ENCODE measurements around the gene CLC.
"Not testable (repeated sequence)": the region's sequence is repeated elsewhere in the genome, so short reads cannot be mapped to it uniquely, and the experiment has no call there.

CLC gene

DNA sequence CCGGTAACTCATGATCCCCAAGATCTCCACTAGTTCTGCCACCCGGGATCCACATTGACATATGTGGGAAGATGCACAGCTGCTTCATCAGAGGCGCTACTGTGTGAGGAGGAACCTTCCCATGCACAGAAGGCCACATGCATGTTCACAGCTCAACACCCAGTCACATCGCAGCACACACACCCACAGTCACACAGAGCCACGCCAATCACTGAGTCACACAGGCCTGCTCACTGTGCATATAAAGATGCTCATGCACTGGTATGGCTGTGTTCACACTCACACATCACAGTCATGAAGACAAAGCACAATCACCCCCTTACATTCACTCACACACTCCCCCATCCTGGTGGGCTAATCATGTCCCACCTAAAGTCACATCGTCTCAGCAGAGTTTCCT lies 9.8 kb downstream of the CLC start:
- no peak for DNase-seq

DNA sequence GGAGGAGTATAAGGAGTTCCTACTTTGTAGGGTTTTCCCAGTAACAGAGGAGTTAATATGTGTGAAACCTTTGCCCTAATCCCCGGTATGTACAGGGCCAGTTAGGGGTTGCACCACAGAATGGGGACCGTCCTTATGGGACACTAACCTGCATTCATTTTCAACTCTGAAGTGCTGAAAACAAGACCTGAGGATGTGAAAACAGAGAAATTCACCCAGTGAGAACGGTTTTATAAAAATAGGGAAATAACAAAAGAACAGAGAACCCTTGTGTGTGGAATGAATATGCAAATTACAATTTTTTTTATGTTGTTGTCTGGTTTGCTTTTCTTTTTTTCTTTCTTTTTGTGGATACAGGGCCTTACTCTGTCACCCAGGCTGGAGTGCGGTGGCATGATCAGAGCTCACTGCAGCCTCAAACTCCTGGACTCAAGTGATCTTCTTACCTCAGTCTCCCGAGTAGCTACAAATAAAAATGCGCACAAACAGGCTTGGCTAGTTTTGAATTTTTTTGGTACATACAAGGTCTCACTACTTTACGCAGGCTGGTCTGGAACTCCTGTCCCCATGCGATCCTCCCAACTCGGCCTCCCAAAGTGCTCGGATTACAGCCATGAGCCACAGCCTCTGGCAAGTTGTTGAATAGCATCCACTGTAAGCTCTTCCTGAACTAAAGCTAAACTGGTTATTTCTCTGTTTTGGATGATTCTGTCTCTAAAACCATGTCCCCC lies 10.6 kb downstream of the CLC start:
- no peak for DNase-seq

DNA sequence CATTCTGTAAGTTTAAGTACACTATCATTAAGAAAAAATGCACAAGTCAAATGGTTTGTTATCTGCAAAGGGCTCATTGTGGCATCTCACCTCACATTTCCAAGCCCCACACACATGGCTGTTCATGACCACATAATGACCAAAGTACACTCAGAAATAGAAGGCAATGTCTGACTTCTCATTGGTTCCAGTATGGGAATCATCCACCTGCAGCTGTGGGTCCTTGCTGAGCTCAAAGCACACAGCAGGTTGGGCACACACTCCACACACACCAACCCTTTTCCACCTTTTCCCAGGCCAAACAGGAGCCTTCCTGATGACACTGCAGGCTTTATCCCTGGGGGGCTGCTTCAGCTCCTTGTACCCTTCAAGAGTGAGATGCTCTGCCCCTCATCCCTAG lies 11.8 kb downstream of the CLC start:
- DNase-seq: no peak

DNA sequence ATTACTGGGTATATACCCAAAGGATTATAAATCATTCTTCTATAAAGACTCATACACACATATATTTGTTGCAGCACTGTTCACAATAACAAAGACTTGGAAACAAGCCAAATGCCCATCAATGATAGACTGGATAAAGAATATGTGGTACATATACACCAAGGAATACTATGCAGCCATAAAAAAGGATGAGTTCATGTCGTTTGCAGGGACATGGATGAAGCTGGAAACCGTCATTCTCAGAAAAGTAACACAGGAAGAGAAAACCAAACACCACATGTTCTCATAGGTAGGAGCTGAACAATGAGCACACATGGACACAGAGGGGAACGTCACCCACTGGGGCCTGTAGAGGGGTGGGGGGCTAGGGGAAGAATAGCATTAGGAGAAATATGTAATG lies 17.7 kb downstream of the CLC start:
- not testable (repeated sequence) for DNase-seq

DNA sequence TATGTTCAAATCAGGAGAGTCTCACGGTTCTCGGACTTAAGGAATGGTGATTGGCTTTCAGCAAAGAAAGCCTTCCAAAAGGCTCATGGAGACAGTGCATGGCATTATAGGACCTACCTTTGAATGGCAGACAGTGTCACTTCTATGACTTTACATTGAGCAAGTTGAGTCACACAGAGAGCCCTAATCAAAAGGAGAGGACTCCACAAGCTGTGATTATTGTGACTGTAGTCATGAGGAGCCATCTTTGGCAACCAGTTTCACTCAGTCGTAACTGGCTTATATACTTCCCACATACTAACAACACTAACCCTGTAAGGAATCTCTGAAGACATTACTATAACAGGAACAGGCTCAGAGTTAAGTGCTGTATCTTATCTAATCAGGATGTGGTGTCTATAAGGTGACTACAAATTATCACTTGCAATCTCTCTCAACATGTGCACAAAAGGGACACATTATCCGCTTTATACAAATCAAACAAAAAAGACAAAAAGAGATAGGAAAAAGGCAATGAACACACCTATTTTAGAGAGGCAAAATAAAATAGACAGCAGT lies 27.4 kb downstream of the CLC start:
- DNase-seq: no peak

DNA sequence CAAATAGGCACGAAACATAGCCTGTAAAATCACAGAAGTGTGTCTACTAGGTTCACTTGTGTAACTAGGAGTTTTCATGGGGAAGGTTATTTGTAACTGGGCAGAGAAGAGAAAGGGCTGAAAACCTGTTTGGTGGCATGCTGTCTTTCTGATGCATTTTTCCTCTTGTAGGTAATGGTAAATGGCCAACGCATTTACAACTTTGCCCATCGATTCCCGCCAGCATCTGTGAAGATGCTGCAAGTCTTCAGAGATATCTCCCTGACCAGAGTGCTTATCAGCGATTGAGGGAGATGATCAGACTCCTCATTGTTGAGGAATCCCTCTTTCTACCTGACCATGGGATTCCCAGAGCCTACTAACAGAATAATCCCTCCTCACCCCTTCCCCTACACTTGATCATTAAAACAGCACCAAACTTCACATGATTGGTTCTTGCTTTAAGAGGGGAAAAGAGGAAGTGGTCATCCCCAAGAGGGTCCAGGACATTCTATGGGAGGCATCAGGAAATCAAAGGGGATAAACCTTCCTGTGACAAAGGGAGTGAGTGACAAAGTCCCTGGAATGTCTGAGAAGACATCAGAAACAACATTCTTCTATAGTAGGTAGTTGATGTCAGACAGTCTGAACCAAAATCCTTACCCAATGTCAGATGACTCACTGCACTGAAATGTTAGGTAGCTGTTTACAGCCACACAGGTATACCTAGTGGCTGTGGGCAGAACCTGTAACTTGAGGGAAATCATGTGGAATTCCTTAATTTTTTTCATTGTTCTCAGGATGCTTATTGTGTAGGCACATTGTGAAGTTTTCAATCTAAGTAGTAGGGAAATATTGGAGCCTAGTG lies 28.6 kb downstream of the CLC start:
- no peak for DNase-seq

DNA sequence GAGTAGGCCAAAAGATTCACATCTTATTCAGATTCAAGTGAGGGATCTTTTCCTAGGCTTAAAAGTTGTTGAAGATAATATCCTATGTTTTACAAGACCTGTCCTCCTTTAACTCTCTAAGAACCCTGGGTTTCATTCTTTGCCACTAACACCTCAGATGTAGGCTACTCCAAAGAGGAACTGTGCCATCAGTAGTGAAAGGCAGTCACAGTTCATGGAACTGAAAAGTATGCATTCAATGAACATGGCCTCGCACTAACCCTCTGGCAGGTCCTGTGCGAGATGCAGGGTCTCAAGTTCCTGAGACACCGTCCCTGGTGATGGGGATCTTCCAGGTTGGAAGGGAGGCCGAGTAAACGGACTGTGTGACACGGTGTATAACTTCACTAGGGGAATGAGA lies 29.2 kb downstream of the CLC start:
- no peak for DNase-seq

DNA sequence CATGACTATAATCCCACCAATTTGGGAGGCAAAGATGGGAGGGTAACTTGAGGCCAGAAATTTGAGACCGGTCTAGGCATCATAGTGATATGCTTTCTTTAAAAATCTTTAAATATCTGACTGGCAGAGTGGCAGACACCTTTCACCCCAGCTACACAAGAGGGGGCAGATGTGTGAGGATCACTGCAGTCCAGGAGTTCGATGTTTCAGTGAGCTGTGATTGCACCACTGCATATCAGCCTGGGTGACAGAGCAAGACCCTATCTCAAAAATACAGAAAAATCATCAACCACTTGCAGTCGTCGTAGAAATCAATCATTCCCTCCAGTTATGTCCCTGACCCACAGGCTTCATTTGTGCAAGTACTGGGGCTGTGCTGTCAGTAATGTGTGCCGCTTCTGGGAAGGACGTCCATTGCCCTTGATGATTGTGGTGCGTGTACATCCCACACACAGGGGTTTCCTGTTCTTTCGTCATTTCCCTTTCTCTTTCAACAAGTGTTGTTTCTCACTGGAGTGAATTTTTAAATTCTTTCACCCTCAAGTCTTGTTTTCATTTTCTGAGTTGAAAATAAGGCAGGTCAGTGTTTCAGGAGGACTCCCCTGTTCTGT lies 32.1 kb downstream of the CLC start:
- DNase-seq: peak; percentile 10

DNA sequence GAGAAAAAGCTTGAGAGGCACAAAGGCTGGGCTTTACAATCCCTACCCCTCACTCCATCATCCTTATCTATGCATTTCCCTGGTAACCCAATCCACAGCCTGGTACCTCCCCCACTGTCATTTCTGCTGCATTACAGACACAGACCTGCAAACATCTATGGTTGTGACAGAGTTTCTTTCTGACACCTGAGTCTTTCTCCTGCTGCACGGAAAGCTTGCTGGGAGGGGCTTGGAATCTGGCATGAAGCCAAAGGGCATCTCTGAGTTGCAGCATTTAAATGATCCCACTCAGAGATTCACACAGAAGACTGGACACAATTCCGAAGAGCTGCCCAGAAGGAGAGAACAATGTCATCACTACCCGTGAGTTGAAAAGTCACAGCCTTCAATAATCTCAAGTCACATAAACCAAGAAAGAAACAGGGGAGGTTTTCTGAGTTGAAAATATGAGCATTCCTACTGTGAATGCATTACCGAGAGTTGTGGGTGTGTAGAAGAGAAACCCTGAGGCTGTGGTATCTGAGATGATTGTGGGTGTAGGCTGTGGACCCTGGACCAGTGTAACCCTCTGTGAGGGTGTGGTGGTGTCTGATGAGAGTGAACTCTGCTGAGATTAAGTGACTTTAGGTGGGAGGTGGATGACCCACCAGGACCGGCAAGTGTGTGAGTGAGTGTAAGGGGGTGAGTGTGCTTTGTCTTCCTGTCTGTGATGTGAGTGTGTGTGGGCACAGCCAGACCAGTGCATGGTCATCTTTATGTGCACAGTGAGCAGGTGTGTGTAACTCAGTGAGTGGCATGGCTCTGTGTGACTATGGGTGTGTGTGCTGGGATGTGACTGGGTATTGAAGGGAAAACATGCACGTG lies 33.4 kb downstream of the CLC start, which contains the start of gene LGALS14:
Gene LGALS14 (plus strand): TSS at position 301 of the 864 bp plus-strand sequence. CDS start 48 bp downstream, at position 349.
- DNase-seq: no peak

DNA sequence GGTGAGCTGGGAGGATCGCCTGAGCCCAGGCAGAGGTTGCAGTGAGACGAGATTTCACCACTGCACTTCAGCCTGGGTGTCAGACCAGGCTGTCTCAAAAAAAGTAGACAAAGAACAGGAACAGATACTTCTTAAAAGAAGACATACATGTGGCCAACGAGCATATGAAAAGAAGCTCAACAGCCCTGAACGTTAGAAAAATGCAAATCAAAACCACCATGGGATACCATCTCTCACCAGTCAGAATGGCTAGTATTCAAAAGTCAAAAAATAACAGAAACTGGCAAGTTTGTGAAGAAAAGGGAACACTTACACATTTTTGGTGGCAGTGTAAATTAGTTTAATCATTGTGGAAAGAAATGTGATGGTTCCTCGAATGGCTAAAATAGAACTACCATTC lies 36.5 kb downstream of the CLC start:
- no peak for DNase-seq

DNA sequence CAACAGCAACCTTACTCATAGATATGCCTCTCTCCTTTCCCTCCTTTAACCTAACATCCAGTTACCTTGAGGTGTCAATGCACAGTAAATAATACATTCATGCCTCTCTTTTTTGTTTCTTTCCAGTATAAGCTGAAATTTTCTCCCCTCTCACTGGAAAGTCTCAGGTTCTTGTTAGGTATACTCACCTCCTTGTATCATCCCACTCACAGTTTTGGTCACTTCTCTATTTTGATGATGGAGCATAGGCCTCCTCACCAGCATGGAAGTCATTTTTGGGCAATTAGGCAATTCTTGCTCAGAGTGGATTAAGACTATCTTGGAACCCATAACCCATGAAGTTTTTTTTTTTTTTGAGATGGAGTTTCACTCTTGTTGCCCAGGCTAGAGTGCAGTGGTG lies 39.3 kb downstream of the CLC start:
- no peak for DNase-seq

DNA sequence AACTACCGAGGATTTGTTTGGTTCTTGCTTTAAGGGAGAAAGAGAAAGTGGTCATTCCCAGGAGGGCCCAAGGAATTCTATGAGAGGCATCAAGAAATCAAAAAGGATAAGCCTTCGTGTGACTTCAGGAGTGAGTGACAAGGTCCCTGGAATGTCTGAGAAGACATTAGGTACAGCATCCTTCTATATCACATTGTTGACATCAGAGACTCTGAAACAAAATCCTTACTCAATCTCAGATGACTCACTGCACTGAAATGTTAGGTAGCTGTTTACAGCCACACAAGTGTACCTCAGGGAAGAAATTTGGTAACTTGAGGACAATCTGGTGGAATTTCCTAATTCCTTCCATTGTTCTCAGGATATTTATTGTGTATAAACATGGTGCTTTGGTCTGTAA lies 41.4 kb downstream of the CLC start:
- DNase-seq: no peak

DNA sequence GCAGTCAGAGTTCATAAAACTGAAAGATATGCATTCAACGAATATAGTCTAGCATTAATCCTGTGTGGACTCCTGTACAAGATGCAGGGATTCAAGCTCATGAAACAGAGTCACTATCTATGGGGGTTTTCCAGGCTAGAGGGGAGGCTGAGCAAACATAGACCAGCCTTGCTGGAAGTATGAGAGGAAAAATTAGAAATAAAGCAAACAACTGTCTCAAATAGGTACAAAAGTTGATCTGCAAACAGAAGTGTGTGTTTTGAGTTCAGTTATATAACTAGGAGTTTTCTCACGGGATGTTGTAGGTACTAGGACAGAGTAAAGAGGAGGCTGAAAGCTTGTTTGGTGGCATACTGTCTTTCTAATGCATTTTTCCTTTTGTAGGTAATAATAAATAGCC lies 42.1 kb downstream of the CLC start:
- DNase-seq: no peak

DNA sequence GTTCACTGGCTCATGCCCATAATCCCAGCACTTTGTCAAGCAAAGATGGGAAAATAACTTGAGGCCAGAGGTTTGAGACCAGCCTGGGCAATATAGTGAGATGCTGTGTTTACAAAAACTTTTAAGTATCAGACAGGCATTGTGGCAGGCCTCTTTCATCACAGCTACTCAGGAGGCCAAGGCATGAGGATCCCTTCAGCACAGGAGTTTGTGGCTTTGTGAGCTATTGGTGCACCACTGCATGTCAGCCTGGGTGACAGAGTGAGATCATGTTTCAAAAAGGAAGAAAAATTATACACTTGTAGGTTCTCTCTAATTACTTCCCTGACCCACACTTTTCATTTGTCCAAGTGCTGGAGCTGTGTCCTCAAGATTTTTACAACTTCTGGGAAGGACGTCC lies 45.0 kb downstream of the CLC start:
- DNase-seq: no peak

DNA sequence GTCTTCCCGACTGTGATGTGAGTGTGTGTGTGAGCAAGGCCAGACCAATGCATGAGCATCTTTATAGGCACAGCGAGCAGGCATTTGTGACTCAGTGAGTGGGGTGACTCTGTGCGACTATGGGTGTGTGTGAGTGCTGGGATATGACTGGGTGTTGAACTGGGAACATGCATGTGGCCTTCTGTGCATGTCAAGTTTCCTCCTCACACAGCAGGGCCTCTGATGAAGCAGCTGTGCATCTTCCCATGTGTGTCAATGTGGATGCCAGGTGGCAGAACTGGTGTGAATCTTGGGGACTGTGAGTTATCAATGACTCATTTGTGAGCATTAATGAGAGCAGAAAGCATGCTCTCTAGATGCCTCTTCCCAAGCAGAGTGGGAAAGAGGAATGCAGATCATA lies 45.7 kb downstream of the CLC start:
- no peak for DNase-seq

DNA sequence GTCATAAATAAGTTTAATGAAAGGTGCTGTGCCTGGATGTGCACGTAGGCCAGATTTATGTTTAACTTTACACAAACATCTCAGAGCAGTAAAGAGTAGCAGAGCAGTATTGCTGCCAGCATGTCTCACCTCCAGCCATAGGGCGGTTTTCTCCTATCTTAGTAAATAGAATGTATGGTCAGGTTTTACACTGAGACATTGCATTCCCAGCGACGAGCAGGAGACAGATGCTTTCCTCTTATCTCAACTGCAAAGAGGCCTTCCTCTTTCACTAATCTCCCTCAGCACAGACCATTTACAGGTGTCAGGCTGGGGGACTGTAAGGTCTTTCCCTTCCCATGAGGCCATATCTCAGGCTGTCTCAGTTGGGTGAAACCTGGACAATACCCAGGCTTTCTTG lies 49.2 kb downstream of the CLC start:
- DNase-seq: not testable (repeated sequence)

DNA sequence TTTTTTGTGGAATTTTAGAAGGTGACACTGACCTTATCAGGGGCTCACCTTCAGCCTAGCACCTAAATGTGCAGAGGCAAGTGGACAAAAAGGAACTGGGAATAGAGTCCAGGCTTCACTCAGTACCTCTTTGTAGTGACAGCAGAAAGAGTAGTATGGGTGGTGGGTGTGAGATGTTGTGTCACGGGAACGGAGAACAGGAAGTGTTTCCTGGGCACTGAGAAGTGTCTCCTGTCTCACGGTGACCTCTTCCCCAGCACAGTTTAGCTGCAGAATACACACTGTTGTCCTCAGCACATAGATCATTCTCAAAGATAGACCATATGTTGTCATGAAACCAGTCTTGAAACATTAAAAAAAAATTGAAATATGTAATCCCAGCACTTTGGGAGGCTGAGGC lies 51.1 kb downstream of the CLC start:
- DNase-seq: no peak

DNA sequence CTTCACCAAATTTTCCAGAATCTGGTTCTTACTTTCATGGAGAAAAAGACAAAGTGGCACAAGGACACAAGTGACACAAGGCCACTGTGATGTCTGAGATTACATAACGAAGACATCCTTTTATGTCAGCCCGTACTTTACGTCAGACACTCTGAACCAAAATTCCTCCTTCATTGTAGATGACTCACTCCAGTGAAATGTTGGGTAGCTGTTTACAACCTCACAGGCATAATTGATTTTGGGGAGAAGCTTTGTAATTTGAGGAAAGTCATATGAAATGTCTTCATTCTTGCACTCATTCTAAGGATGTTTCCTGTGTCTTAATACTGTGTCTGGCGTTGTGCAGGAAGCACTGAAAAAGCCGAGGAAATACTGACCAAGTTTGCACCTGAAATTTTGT lies 53.6 kb downstream of the CLC start:
- DNase-seq: no peak

DNA sequence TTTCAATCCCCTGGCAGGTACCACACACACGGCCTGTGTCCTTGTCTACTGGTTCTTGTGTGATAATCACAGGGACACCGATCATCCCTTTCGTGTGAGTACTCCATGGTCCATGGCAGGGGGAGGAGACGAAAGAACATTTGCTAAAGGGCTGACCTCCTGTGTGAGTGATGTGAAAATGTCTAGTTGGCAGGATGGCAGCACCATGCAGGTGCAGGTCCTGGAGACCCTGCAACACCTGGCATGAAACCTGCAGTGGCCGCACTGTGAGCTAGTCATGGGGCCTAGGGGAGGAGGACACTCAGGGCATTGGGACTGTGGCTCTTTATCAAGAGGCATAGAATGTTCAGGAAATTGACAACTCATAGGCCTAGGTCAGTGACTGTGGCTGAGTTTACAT lies 56.4 kb downstream of the CLC start:
- DNase-seq: no peak

Data from CD4-positive, alpha-beta T cell treated with Interleukin-4 for 4 hours (primary cell).